Suprapubic skin (tissue), 4 donors: Measurements from ENCODE around the gene PWWP2B. TPM values are rescaled to one million over a fixed set of nuclear protein-coding genes. Genes with fewer than 3 reads are reported as not detected.
A peak's percentile ranks its signal among the peaks of the same experiment; 100 is the strongest.

Experiments
- DNase-seq, 2 donors: peaks; one replicate each; pipeline ENCODE4 v3.0.0-alpha.2; 2019; ENCODE audit warnings: low spot score in 2 of 2
- H3K27ac ChIP-seq: fragments of 200-600 bp; sonication (generic); one replicate; pipeline ENCODE4 v1.5.1; 2019
- H3K27me3 ChIP-seq: fragments of 200-600 bp; sonication (generic); one replicate; pipeline ENCODE4 v1.5.1; 2019
- H3K36me3 ChIP-seq: fragments of 200-600 bp; sonication (generic); one replicate; pipeline ENCODE4 v1.5.1; 2019
- H3K4me1 ChIP-seq: fragments of 200-600 bp; sonication (generic); one replicate; pipeline ENCODE4 v1.5.1; 2019
- H3K4me3 ChIP-seq: fragments of 200-600 bp; sonication (generic); one replicate; pipeline ENCODE4 v1.5.1; 2019; ENCODE audit warnings: mild to moderate bottlenecking
- H3K9me3 ChIP-seq: fragments of 200-600 bp; sonication (generic); one replicate; pipeline ENCODE4 v1.5.1; 2019
- CTCF ChIP-seq, 2 donors: fragments of 200-600 bp in 1 of 2; fragments of 450-650 bp in 1 of 2; sonication (generic) in 1 of 2; IDR thresholded peaks; one replicate each; pipeline ENCODE4 v1.5.1; 2016 to 2019; ENCODE audit warnings: antibody characterized with exemption in 2 of 2, mild to moderate bottlenecking in 1 of 2, moderate library complexity in 1 of 2
- EP300 ChIP-seq: sonication (generic); formaldehyde crosslinking; IDR thresholded peaks from one replicate; pipeline ENCODE4 v1.6.1; 2017; ENCODE audit warnings: antibody characterized with exemption
- POLR2A ChIP-seq, 2 donors: fragments of 450-650 bp; IDR thresholded peaks; one replicate each; pipeline ENCODE4 v1.6.1; 2017; ENCODE audit warnings: antibody characterized with exemption in 2 of 2, mild to moderate bottlenecking in 2 of 2, moderate library complexity in 2 of 2
- POLR2AphosphoS5 ChIP-seq, 3 donors: sonication (generic); formaldehyde crosslinking; IDR thresholded peaks; one replicate each; pipeline ENCODE4 v1.6.1; 2017; ENCODE audit warnings: antibody characterized with exemption in 3 of 3
- WGBS: methylation state at CpG from one replicate; pipeline ENCODE4 v1.1.5; 2018; 5-methylcytosine and 5-hydroxymethylcytosine counted together
- total RNA-seq, 4 donors: library from RNA; depleted of rRNA; stranded (reverse); fragments of >200 nt; gene quantifications; one replicate each; pipeline ENCODE4 v1.1.0, GENCODE V29; 2016

Gene PWWP2B
- total RNA-seq, 4 donors from 2014 or later: 15.2 to 19.4 (median 18.3) TPM

GRCh38 chr10:132363921-132364593 lies 32.9 kb upstream of the PWWP2B start:
- DNase-seq: peak; percentile 53 to 56
- Histone ChIP-seq H3K27me3 (no peaks in the 10 kb centered on the region), H3K4me3 (no peak overlapping the region), H3K9me3 (no peaks in the 10 kb centered on the region), H3K36me3 (peaks cover 29% of the 10 kb centered on the region), H3K4me1 (no peaks in the 10 kb centered on the region), H3K27ac (no peak overlapping the region)
- WGBS: 59% methylated on average over 16 of the region's 16 CpGs
- TF ChIP-seq POLR2AphosphoS5 (IDR thresholded peaks at IDR 0.05) (no peak), POLR2A (IDR thresholded peaks at IDR 0.05) (no peak), CTCF (IDR thresholded peaks at IDR 0.05) (no peak), EP300 (no peak)

- TF ChIP-seq POLR2AphosphoS5 (IDR thresholded peaks at IDR 0.05) (no peak), CTCF (IDR thresholded peaks at IDR 0.05) (no peak), POLR2A (IDR thresholded peaks at IDR 0.05) (no peak), EP300 (no peak)
- 85% methylated on average over 14 of the region's 14 CpGs for WGBS
- Histone ChIP-seq H3K27me3 (no peaks in the 10 kb centered on the region), H3K4me1 (no peaks in the 10 kb centered on the region), H3K27ac (no peak overlapping the region), H3K4me3 (no peak overlapping the region), H3K36me3 (peaks cover 29% of the 10 kb centered on the region), H3K9me3 (no peaks in the 10 kb centered on the region)
- peak; percentile 64 to 79 for DNase-seq
These were observed 32.4 kb upstream of the PWWP2B start for GRCh38 chr10:132364594-132364970.

- Histone ChIP-seq H3K9me3 (no peaks in the 10 kb centered on the region), H3K4me1 (no peaks in the 10 kb centered on the region), H3K27ac (no peak overlapping the region), H3K36me3 (peaks cover 29% of the 10 kb centered on the region), H3K27me3 (no peaks in the 10 kb centered on the region), H3K4me3 (no peak overlapping the region)
- TF ChIP-seq EP300 (no peak), CTCF (IDR thresholded peaks at IDR 0.05) (no peak), POLR2AphosphoS5 (IDR thresholded peaks at IDR 0.05) (no peak), POLR2A (IDR thresholded peaks at IDR 0.05) (no peak)
- WGBS: 97% methylated on average over 9 of the region's 9 CpGs
- DNase-seq: peak in 1 of 2 donors; percentile 35
These were observed 31.9 kb upstream of the PWWP2B start for GRCh38 chr10:132365102-132365501.

- no peak overlapping the region for H3K4me3 ChIP-seq
- TF ChIP-seq EP300: no peak
- TF ChIP-seq POLR2A (IDR thresholded peaks at IDR 0.05): no peak
- peaks cover 29% of the 10 kb centered on the region for H3K36me3 ChIP-seq
- no peak overlapping the region for H3K27ac ChIP-seq
- peak; percentile 47 to 67 for DNase-seq
- H3K27me3 ChIP-seq: no peaks in the 10 kb centered on the region
- no peaks in the 10 kb centered on the region for H3K9me3 ChIP-seq
- H3K4me1 ChIP-seq: no peaks in the 10 kb centered on the region
- WGBS: 91% methylated on average over 2 of the region's 8 CpGs
These were observed 31.0 kb upstream of the PWWP2B start for GRCh38 chr10:132366006-132366405.

- no peaks in the 10 kb centered on the region for H3K4me1 ChIP-seq
- WGBS: 80% methylated on average over 6 of the region's 9 CpGs
- H3K36me3 ChIP-seq: peaks cover 29% of the 10 kb centered on the region
- no peaks in the 10 kb centered on the region for H3K27me3 ChIP-seq
- TF ChIP-seq EP300 (no peak), CTCF (IDR thresholded peaks at IDR 0.05) (no peak), POLR2AphosphoS5 (IDR thresholded peaks at IDR 0.05) (no peak), POLR2A (IDR thresholded peaks at IDR 0.05) (no peak)
- H3K9me3 ChIP-seq: no peaks in the 10 kb centered on the region
- DNase-seq: peak; percentile 48 to 69
- no peak overlapping the region for H3K4me3 ChIP-seq
- no peak overlapping the region for H3K27ac ChIP-seq
These were observed 30.5 kb upstream of the PWWP2B start for GRCh38 chr10:132366499-132366898.
